Keratinocyte (primary cell): ENCODE data around the gene ITGB3. TPM values are rescaled to one million over a fixed set of nuclear protein-coding genes. Genes with fewer than 3 reads are reported as not detected.

ENCODE experiments used
- DNase-seq: peaks from one replicate; pipeline ENCODE4 v3.0.0-alpha.2; 2011; ENCODE audit warnings: low read depth, missing footprints, low spot score
- FAIRE-seq: peaks from 2 replicates; lab custom pipeline; 2011; peaks lifted over from hg19 to GRCh38; lab: Jason Lieb, UNC
- H2AFZ ChIP-seq: 2 replicates; pipeline ENCODE4 v1.6.0; 2012; ENCODE audit warnings: low read length, control low read depth, inconsistent platforms; ENCODE audit not compliant: control insufficient read depth
- H3K27ac ChIP-seq: 2 replicates; pipeline ENCODE4 v1.5.1; 2011; ENCODE audit warnings: low read length; ENCODE audit not compliant: control insufficient read depth, insufficient read depth
- H3K27me3 ChIP-seq: 3 replicates; pipeline ENCODE4 v1.6.0; 2011; ENCODE audit warnings: low read length; ENCODE audit not compliant: control insufficient read depth, insufficient read depth; ENCODE audit errors: extremely low read depth
- H3K36me3 ChIP-seq, 2 experiments: 2 replicates in 1 of 2; 3 replicates in 1 of 2; pipeline ENCODE4 v1.5.1; 2011; ENCODE audit warnings: low read length in 2 of 2, mild to moderate bottlenecking in 1 of 2; ENCODE audit not compliant: control insufficient read depth in 2 of 2, insufficient read depth in 2 of 2; ENCODE audit errors: extremely low read depth in 1 of 2
- H3K4me1 ChIP-seq: 3 replicates; pipeline ENCODE4 v1.5.1; 2011; ENCODE audit warnings: low read length; ENCODE audit not compliant: control insufficient read depth, insufficient read depth; ENCODE audit errors: extremely low read depth
- H3K4me2 ChIP-seq: 3 replicates; pipeline ENCODE4 v1.6.0; 2011; ENCODE audit warnings: low read depth, low read length; ENCODE audit not compliant: control insufficient read depth, insufficient read depth; ENCODE audit errors: extremely low read depth
- H3K4me3 ChIP-seq, 3 experiments: fragments of 200-600 bp in 1 of 3; sonication (generic) in 1 of 3; 2 replicates in 2 of 3; 3 replicates in 1 of 3; pipeline ENCODE4 v1.5.1; 2011 to 2016; ENCODE audit warnings: low read length in 3 of 3, mild to moderate bottlenecking in 3 of 3, control low read depth in 2 of 3, inconsistent platforms in 1 of 3, low read depth in 1 of 3, mixed read lengths in 1 of 3, mixed run types in 1 of 3, moderate library complexity in 1 of 3; ENCODE audit not compliant: control insufficient read depth in 2 of 3, insufficient read depth in 2 of 3; ENCODE audit errors: extremely low read depth in 1 of 3
- H3K79me2 ChIP-seq: 2 replicates; pipeline ENCODE4 v1.6.0; 2012; ENCODE audit warnings: low read length; ENCODE audit not compliant: control insufficient read depth, insufficient read depth
- H3K9ac ChIP-seq: 3 replicates; pipeline ENCODE4 v1.6.0; 2011; ENCODE audit warnings: low read length; ENCODE audit not compliant: control insufficient read depth, insufficient read depth; ENCODE audit errors: extremely low read depth
- H3K9me1 ChIP-seq: 3 replicates; pipeline ENCODE4 v1.6.0; 2011; ENCODE audit warnings: low read length; ENCODE audit not compliant: control insufficient read depth, insufficient read depth; ENCODE audit errors: extremely low read depth
- H3K9me3 ChIP-seq: 2 replicates; pipeline ENCODE4 v1.5.1; 2012; ENCODE audit warnings: low read depth, low read length; ENCODE audit not compliant: control insufficient read depth
- H4K20me1 ChIP-seq: 3 replicates; pipeline ENCODE4 v1.6.0; 2011; ENCODE audit warnings: low read length; ENCODE audit not compliant: control insufficient read depth, insufficient read depth; ENCODE audit errors: extremely low read depth
- EZH2 ChIP-seq: IDR thresholded peaks from one replicate; pipeline ENCODE4 v1.6.1; 2012; ENCODE audit warnings: inconsistent platforms, mild to moderate bottlenecking, low read length, moderate library complexity
- dilution Hi-C: fragments of 300-500 bp; cut with MboI; formaldehyde crosslinking; loops from one replicate; pipeline ENCODE4 v1.7.0; 2020; ENCODE audit warnings: low sequenced_read_pairs; ENCODE audit not compliant: extremely low pct_ligation_motif_present
- polyA plus RNA-seq, 5 experiments: library from polyadenylated mRNA; depleted of rRNA in 3 of 5; stranded (reverse) in 3 of 5; stranded (forward) in 1 of 5; unstranded in 1 of 5; fragments of >200 nt; gene quantifications; 1 replicate in 1 of 5; 2 replicates in 3 of 5; 3 replicates in 1 of 5; pipeline versions ENCODE4 v1.2.1 to v1.2.3, GENCODE V29; 2011 to 2012; ENCODE audit warnings: missing spikeins in 2 of 5, low read depth in 1 of 5, low replicate concordance in 1 of 5
- TF ChIP-seq, protein P1 (sequence below), 3 experiments: IDR thresholded peaks in 1 of 3; conservative IDR thresholded peaks in 1 of 3; optimal IDR thresholded peaks in 1 of 3; 2 replicates in 2 of 3; 3 replicates in 1 of 3; pipeline versions ENCODE3 to v1.5.1; 2011; ENCODE audit warnings: low read length in 3 of 3, mild to moderate bottlenecking in 3 of 3, moderate library complexity in 2 of 3, control low read depth in 1 of 3, inconsistent platforms in 1 of 3; ENCODE audit not compliant: insufficient read depth in 2 of 3; ENCODE audit errors: extremely low read depth in 1 of 3

The ITGB3 gene
- polyA plus RNA-seq, 1 donor (not counting 4 experiments of a cell fraction or from before 2014, with no cell fraction given), result not detected

- Histone ChIP-seq H2AFZ (peak overlapping the region; percentile 55), H3K79me2 (no peaks in the 10 kb centered on the region), H4K20me1 (no peaks in the 10 kb centered on the region), H3K4me3 (no peak overlapping the region), H3K36me3 (no peaks in the 10 kb centered on the region), H3K27me3 (peaks cover 3% of the 10 kb centered on the region), H3K27ac (no peak overlapping the region), H3K4me2 (peak overlapping the region; percentile 31), H3K9me1 (no peaks in the 10 kb centered on the region), H3K4me1 (peaks cover 16% of the 10 kb centered on the region), H3K9me3 (peaks cover 3% of the 10 kb centered on the region), H3K9ac (no peak overlapping the region)
- DNase-seq (peak; percentile 83), FAIRE-seq (peak; percentile 97)
- no peak for TF ChIP-seq EZH2
- TF ChIP-seq, protein P1, sequence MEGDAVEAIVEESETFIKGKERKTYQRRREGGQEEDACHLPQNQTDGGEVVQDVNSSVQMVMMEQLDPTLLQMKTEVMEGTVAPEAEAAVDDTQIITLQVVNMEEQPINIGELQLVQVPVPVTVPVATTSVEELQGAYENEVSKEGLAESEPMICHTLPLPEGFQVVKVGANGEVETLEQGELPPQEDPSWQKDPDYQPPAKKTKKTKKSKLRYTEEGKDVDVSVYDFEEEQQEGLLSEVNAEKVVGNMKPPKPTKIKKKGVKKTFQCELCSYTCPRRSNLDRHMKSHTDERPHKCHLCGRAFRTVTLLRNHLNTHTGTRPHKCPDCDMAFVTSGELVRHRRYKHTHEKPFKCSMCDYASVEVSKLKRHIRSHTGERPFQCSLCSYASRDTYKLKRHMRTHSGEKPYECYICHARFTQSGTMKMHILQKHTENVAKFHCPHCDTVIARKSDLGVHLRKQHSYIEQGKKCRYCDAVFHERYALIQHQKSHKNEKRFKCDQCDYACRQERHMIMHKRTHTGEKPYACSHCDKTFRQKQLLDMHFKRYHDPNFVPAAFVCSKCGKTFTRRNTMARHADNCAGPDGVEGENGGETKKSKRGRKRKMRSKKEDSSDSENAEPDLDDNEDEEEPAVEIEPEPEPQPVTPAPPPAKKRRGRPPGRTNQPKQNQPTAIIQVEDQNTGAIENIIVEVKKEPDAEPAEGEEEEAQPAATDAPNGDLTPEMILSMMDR (optimal IDR thresholded peaks at IDR 0.05 in 1 of 3, IDR thresholded peaks at IDR 0.05 in 1 of 3, conservative IDR thresholded peaks at IDR 0.05 in 1 of 3; ENCODE audit: extremely low read depth in 1 of 3, insufficient read depth in 2 of 3, low read length in 3 of 3), result no peak
- dilution Hi-C loops, result no loop called here
These were observed 13.5 kb upstream of the ITGB3 start for GRCh38 chr17:47239967-47240651.

- Histone ChIP-seq H3K4me2 (peak overlapping the region; percentile 31), H3K9me1 (no peaks in the 10 kb centered on the region), H2AFZ (no peak overlapping the region), H3K27me3 (peaks cover 3% of the 10 kb centered on the region), H3K9me3 (peaks cover 3% of the 10 kb centered on the region), H3K4me3 (no peak overlapping the region), H3K79me2 (no peaks in the 10 kb centered on the region), H3K4me1 (peaks cover 16% of the 10 kb centered on the region), H3K27ac (no peak overlapping the region), H3K36me3 (no peaks in the 10 kb centered on the region), H3K9ac (no peak overlapping the region), H4K20me1 (no peaks in the 10 kb centered on the region)
- TF ChIP-seq EZH2, result no peak
- TF ChIP-seq, protein P1 (optimal IDR thresholded peaks at IDR 0.05 in 1 of 3, IDR thresholded peaks at IDR 0.05 in 1 of 3, conservative IDR thresholded peaks at IDR 0.05 in 1 of 3; ENCODE audit: extremely low read depth in 1 of 3, insufficient read depth in 2 of 3, low read length in 3 of 3), result no peak
- no peak for DNase-seq
- no peak for FAIRE-seq
- dilution Hi-C loops, result no loop called here
These were observed 12.8 kb upstream of the ITGB3 start for GRCh38 chr17:47240806-47241205.
